WTC11 (cell line): ENCODE measurements around the gene TSKU.

ENCODE experiments used
- FOXJ3 ChIP-seq: sonication (generic); formaldehyde crosslinking; IDR thresholded peaks from 2 replicates; pipeline ENCODE4 v1.9.0; 2021; ENCODE audit warnings: missing genetic modification reagents, mild to moderate bottlenecking, borderline replicate concordance
- TEAD4 ChIP-seq: sonication (generic); formaldehyde crosslinking; IDR thresholded peaks from 2 replicates; pipeline ENCODE4 v1.8.0; 2022; ENCODE audit warnings: mild to moderate bottlenecking, missing genetic modification reagents
- TF ChIP-seq, protein P1 (sequence below): sonication (generic); formaldehyde crosslinking; IDR thresholded peaks from 2 replicates; pipeline ENCODE4 v1.8.0; 2022; ENCODE audit warnings: mild to moderate bottlenecking, missing genetic modification reagents
- TF ChIP-seq, protein P2 (sequence below): sonication (generic); formaldehyde crosslinking; IDR thresholded peaks from 2 replicates; pipeline ENCODE4 v1.8.1; 2022; ENCODE audit warnings: low read depth, missing genetic modification reagents, borderline replicate concordance
- TF ChIP-seq, protein P3 (sequence below): fragments of 200-600 bp; IDR thresholded peaks from 2 replicates; pipeline ENCODE4 v1.8.0; 2022; ENCODE audit warnings: antibody characterized with exemption

DNA sequence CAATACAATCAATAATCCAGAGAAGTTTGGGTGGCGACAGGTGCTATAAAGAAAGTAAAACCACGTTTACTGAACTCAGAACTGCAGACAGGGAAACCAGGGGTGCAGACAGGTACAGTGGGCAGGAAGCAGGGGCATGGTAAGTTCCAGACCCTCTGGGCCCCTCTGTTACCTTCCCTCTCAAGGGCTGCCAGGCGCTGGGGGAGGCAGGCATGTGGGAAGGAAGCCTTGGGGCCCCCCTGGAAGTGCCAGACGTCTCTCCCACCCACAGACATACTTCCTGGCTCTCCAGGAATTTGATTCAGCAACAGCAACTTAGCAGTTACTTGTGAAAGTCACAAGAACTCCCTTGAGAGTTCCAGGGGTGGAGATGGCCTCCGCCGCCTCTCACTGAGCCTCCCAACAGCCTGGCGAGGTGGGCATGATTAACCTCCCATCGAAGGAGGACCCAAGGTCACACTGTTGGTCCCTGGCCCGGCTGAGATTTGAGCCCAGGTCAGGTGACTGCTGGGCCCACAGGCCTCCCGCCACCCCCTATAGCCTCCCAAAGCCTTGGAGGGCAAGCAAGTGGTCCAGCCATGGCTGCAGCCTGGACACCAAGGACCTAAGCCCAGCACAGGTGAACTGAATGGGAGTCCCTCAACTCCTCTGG lies 14.1 kb upstream of the TSKU start:
- TF ChIP-seq FOXJ3 (CRISPR knock-in tag) (no peak), TEAD4 (CRISPR knock-in tag) (no peak)
- TF ChIP-seq, protein P1, sequence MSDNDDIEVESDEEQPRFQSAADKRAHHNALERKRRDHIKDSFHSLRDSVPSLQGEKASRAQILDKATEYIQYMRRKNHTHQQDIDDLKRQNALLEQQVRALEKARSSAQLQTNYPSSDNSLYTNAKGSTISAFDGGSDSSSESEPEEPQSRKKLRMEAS, result no peak
- TF ChIP-seq, protein P2, sequence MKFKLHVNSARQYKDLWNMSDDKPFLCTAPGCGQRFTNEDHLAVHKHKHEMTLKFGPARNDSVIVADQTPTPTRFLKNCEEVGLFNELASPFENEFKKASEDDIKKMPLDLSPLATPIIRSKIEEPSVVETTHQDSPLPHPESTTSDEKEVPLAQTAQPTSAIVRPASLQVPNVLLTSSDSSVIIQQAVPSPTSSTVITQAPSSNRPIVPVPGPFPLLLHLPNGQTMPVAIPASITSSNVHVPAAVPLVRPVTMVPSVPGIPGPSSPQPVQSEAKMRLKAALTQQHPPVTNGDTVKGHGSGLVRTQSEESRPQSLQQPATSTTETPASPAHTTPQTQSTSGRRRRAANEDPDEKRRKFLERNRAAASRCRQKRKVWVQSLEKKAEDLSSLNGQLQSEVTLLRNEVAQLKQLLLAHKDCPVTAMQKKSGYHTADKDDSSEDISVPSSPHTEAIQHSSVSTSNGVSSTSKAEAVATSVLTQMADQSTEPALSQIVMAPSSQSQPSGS, result no peak
- TF ChIP-seq, protein P3, sequence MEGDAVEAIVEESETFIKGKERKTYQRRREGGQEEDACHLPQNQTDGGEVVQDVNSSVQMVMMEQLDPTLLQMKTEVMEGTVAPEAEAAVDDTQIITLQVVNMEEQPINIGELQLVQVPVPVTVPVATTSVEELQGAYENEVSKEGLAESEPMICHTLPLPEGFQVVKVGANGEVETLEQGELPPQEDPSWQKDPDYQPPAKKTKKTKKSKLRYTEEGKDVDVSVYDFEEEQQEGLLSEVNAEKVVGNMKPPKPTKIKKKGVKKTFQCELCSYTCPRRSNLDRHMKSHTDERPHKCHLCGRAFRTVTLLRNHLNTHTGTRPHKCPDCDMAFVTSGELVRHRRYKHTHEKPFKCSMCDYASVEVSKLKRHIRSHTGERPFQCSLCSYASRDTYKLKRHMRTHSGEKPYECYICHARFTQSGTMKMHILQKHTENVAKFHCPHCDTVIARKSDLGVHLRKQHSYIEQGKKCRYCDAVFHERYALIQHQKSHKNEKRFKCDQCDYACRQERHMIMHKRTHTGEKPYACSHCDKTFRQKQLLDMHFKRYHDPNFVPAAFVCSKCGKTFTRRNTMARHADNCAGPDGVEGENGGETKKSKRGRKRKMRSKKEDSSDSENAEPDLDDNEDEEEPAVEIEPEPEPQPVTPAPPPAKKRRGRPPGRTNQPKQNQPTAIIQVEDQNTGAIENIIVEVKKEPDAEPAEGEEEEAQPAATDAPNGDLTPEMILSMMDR, result no peak
